SK-N-SH treated with all-trans-retinoic acid at 6 μM for 48 hours (cell line): ENCODE data around the gene MDGA2.
"Not testable (repeated sequence)": the region's sequence is repeated elsewhere in the genome, so short reads cannot be mapped to it uniquely, and the experiment has no call there.

ENCODE experiments used
- ATAC-seq: fragments of 200-7000 bp; cut with Tn5 transposase; 3 replicates; pipeline ENCODE4 v1.9.1; 2020; ENCODE audit warnings: mild to moderate bottlenecking, moderate library complexity
- ARNTL ChIP-seq: fragments of 450-650 bp; formaldehyde crosslinking; IDR thresholded peaks from 2 replicates; pipeline ENCODE4 v1.5.0; 2020; ENCODE audit warnings: low read depth, mild to moderate bottlenecking, moderate library complexity, borderline replicate concordance
- BACH2 ChIP-seq: fragments of 250-450 bp; sonication (Bioruptor Pico); IDR thresholded peaks from 2 replicates; pipeline ENCODE4 v1.9.0; 2021; ENCODE audit warnings: mild to moderate bottlenecking, borderline replicate concordance
- CSDC2 ChIP-seq: fragments of 250-450 bp; sonication (Bioruptor Pico); IDR thresholded peaks from 2 replicates; pipeline ENCODE4 v1.5.0; 2020; ENCODE audit warnings: mild to moderate bottlenecking, moderate library complexity
- ESRRG ChIP-seq: fragments of 250-450 bp; sonication (Bioruptor Pico); IDR thresholded peaks from 2 replicates; pipeline ENCODE4 v1.6.1; 2021; ENCODE audit warnings: mild to moderate bottlenecking
- GLIS3 ChIP-seq: fragments of 250-450 bp; sonication (Bioruptor Pico); IDR thresholded peaks from 2 replicates; pipeline ENCODE4 v1.5.0; 2020; ENCODE audit warnings: mild to moderate bottlenecking, moderate library complexity
- ISL1 ChIP-seq: fragments of 250-450 bp; sonication (Bioruptor Pico); IDR thresholded peaks from 2 replicates; pipeline ENCODE4 v2.1.2; 2022; ENCODE audit warnings: mild to moderate bottlenecking, moderate library complexity
- OSR1 ChIP-seq: fragments of 250-450 bp; sonication (Bioruptor Pico); IDR thresholded peaks from 2 replicates; pipeline ENCODE4 v1.8.0; 2022; ENCODE audit warnings: moderate library complexity, mild to moderate bottlenecking, inconsistent platforms
- PPARA ChIP-seq: fragments of 250-450 bp; sonication (Bioruptor Pico); IDR thresholded peaks from 2 replicates; pipeline ENCODE4 v1.5.0; 2020; ENCODE audit warnings: mild to moderate bottlenecking, borderline replicate concordance
- RARB ChIP-seq: fragments of 250-450 bp; sonication (Bioruptor Pico); IDR thresholded peaks from 2 replicates; pipeline ENCODE4 v1.8.0; 2021; ENCODE audit warnings: mild to moderate bottlenecking, moderate library complexity
- SNAI2 ChIP-seq: fragments of 250-450 bp; sonication (Bioruptor Pico); IDR thresholded peaks from 2 replicates; pipeline ENCODE4 v1.5.0; 2020; ENCODE audit warnings: mild to moderate bottlenecking, moderate library complexity
- TCF4 ChIP-seq: fragments of 250-450 bp; sonication (Bioruptor Pico); IDR thresholded peaks from 2 replicates; pipeline ENCODE4 v1.8.0; 2021; ENCODE audit warnings: mild to moderate bottlenecking, moderate library complexity, borderline replicate concordance
- TOX ChIP-seq: fragments of 250-450 bp; sonication (Bioruptor Pico); IDR thresholded peaks from 2 replicates; pipeline ENCODE4 v1.8.0; 2021; ENCODE audit warnings: mild to moderate bottlenecking, moderate library complexity, borderline replicate concordance
- ZC3H10 ChIP-seq: fragments of 250-450 bp; sonication (Bioruptor Pico); IDR thresholded peaks from 2 replicates; pipeline ENCODE4 v1.5.1; 2021; ENCODE audit warnings: mild to moderate bottlenecking, moderate library complexity
- ZFP3 ChIP-seq: fragments of 250-450 bp; sonication (Bioruptor Pico); IDR thresholded peaks from 2 replicates; pipeline ENCODE4 v1.5.0; 2020; ENCODE audit warnings: mild to moderate bottlenecking, moderate library complexity
- ZNF565 ChIP-seq: fragments of 450-650 bp; formaldehyde crosslinking; conservative IDR thresholded peaks from 2 replicates; pipeline ENCODE4 v1.5.0; 2020; ENCODE audit warnings: low read depth, mild to moderate bottlenecking, moderate library complexity
- ZNF70 ChIP-seq: fragments of 450-650 bp; formaldehyde crosslinking; IDR thresholded peaks from 2 replicates; pipeline ENCODE4 v1.5.0; 2020; ENCODE audit warnings: mild to moderate bottlenecking, moderate library complexity
- ZNF8 ChIP-seq: fragments of 450-650 bp; formaldehyde crosslinking; IDR thresholded peaks from 2 replicates; pipeline ENCODE4 v1.5.0; 2020; ENCODE audit warnings: mild to moderate bottlenecking, moderate library complexity
- TF ChIP-seq, protein P1 (sequence below): fragments of 250-450 bp; sonication (Bioruptor Pico); IDR thresholded peaks from 2 replicates; pipeline ENCODE4 v1.5.1; 2020; ENCODE audit warnings: low read depth, mild to moderate bottlenecking, moderate library complexity
- TF ChIP-seq, protein P2 (sequence below): fragments of 250-450 bp; sonication (Bioruptor Pico); IDR thresholded peaks from 2 replicates; pipeline ENCODE4 v1.8.0; 2021; ENCODE audit warnings: low read depth, mild to moderate bottlenecking, moderate library complexity, borderline replicate concordance
- TF ChIP-seq, protein P3 (sequence below): fragments of 250-450 bp; sonication (Bioruptor Pico); IDR thresholded peaks from 2 replicates; pipeline ENCODE4 v1.5.1; 2021; ENCODE audit warnings: mild to moderate bottlenecking, moderate library complexity
- TF ChIP-seq, protein P4 (sequence below): fragments of 250-450 bp; sonication (Bioruptor Pico); IDR thresholded peaks from 2 replicates; pipeline ENCODE4 v1.5.0; 2020; ENCODE audit warnings: mild to moderate bottlenecking, moderate library complexity

Gene MDGA2

DNA sequence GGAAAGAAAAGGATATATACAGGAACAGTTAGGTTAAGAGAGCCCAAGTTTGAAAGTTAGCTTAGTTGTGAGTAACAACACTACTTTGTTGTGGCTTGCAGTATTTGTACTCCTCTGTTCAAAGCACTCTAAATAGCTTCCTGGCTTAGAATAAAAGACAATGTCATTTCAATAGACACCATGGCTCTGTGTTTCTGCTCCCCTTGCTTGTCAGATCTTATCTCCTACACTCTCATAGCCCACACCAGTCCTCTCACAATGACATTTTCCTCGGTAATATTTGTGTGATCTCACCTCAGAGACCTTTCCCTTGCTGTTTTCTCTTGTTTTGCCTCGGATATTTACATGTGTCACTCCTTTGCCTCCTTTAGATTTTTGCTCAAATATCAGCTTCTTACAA lies 418.4 kb downstream of the MDGA2 start (continued):
- TF ChIP-seq, protein P1, sequence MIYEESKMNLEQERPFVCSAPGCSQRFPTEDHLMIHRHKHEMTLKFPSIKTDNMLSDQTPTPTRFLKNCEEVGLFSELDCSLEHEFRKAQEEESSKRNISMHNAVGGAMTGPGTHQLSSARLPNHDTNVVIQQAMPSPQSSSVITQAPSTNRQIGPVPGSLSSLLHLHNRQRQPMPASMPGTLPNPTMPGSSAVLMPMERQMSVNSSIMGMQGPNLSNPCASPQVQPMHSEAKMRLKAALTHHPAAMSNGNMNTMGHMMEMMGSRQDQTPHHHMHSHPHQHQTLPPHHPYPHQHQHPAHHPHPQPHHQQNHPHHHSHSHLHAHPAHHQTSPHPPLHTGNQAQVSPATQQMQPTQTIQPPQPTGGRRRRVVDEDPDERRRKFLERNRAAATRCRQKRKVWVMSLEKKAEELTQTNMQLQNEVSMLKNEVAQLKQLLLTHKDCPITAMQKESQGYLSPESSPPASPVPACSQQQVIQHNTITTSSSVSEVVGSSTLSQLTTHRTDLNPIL (CRISPR knock-in tag), result no peak
- TF ChIP-seq PPARA (CRISPR knock-in tag), result no peak
- no peak for TF ChIP-seq ZFP3
- TF ChIP-seq OSR1, result no peak
- no peak for TF ChIP-seq CSDC2 (CRISPR knock-in tag)
- TF ChIP-seq ZNF565, result no peak
- TF ChIP-seq TOX (CRISPR knock-in tag), result no peak

DNA sequence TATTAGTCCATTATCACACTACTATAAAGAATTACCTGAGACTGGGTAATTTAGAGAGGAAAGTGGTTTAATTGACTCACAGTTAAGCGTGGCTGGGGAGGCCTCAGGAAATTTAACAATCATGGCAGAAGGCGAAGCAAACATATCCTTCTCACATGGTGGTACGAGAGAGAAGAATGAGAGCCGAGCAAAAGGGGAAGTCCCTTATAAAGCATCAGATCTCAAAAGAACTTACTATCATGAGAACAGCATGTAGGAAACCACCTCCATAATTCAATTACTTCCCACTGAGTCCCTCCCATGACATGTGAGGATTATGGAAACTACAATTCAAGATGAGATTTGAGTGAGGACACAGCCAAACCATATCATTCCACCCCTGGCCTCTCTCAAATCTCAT lies 422.6 kb downstream of the MDGA2 start:
- TF ChIP-seq, protein P2, sequence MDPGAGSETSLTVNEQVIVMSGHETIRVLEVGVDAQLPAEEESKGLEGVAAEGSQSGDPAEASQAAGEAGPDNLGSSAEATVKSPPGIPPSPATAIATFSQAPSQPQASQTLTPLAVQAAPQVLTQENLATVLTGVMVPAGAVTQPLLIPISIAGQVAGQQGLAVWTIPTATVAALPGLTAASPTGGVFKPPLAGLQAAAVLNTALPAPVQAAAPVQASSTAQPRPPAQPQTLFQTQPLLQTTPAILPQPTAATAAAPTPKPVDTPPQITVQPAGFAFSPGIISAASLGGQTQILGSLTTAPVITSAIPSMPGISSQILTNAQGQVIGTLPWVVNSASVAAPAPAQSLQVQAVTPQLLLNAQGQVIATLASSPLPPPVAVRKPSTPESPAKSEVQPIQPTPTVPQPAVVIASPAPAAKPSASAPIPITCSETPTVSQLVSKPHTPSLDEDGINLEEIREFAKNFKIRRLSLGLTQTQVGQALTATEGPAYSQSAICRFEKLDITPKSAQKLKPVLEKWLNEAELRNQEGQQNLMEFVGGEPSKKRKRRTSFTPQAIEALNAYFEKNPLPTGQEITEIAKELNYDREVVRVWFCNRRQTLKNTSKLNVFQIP, result no peak
- TF ChIP-seq ZNF8 (CRISPR knock-in tag), result no peak
- TF ChIP-seq TOX (CRISPR knock-in tag), result no peak
- TF ChIP-seq, protein P1 (CRISPR knock-in tag), result no peak
- TF ChIP-seq, protein P3, sequence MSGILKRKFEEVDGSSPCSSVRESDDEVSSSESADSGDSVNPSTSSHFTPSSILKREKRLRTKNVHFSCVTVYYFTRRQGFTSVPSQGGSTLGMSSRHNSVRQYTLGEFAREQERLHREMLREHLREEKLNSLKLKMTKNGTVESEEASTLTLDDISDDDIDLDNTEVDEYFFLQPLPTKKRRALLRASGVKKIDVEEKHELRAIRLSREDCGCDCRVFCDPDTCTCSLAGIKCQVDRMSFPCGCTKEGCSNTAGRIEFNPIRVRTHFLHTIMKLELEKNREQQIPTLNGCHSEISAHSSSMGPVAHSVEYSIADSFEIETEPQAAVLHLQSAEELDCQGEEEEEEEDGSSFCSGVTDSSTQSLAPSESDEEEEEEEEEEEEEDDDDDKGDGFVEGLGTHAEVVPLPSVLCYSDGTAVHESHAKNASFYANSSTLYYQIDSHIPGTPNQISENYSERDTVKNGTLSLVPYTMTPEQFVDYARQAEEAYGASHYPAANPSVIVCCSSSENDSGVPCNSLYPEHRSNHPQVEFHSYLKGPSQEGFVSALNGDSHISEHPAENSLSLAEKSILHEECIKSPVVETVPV, result no peak
- TF ChIP-seq ZNF565, result no peak
- no peak for TF ChIP-seq ZNF70
- no peak for TF ChIP-seq GLIS3
- TF ChIP-seq PPARA (CRISPR knock-in tag), result no peak
- TF ChIP-seq SNAI2 (CRISPR knock-in tag), result no peak
- TF ChIP-seq ISL1 (CRISPR knock-in tag), result no peak
- TF ChIP-seq, all 23 proteins: peak for 0
- ATAC-seq, result no peak

DNA sequence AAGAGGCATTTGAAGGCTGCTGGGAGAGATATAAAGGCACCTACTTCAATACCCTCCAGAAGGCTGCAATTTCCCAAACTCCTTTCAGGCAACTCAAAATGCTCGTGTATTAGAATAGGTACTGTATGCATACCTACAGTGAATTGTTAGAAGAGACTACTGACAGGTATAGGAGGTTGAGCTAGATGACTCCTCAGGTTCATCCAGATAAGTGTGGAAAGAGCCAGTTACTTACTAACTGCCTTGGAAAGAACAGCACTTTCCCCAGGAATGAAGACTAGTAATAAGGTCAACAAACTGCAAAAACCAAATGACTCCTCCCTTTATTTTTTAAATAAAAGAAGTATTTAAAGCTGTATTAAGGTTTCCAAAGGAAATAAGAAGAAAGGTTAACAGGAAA lies 429.0 kb downstream of the MDGA2 start:
- TF ChIP-seq TCF4 (no peak), PPARA (CRISPR knock-in tag) (no peak)
- TF ChIP-seq, all 23 proteins: peak for 0
- no peak for ATAC-seq

DNA sequence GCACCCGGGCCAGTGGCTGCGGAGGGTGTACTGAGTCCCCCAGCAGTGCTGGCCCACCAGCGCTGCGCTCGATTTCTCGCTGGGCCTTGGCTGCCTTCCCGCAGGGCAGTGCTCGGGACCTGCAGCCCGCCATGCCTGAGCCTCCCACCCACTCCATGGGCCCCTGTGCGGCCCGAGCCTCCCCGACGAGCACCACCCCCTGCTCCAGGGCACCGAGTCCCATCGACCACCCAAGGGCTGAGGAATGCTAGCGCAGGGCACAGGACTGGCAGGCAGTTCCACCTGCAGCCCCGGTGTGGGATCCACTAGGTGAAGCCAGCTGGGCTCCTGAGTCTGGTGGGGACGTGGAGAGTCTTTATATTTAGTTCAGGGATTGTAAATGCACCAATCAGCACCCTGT lies 432.8 kb downstream of the MDGA2 start:
- ATAC-seq, result not testable (repeated sequence)

DNA sequence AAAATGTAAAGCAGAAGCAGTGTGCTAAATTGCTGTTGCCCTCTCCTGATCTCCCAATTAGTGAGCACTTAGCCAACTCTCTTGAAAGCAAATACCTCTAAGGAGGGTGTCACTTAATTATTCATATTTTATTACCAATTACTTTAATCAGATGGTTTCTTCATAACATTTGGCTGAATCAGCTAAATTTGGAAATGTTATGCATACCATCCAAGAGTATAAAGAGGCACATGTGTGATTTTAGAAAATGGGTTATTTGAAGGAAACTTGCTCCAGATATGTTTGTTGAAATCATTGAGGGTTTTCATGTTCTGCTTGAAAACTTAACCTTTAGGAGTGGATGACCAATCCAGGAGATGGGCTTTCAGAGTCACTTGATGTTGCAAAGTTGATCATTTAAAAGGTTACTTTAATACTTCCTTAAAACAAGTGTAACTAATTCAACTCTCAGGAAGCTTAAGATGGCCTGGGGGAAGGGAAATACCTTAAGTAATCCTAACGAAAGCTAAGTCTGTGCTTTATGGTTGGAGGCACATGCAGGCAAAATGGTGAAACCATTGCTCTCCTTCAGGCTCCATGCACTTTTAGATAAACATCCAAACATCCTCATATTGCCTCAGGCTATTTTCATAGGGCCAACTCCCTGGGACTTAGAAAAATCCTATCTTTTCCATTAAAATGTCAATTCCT lies 434.5 kb downstream of the MDGA2 start:
- no peak for ATAC-seq
- TF ChIP-seq SNAI2 (CRISPR knock-in tag) (no peak), OSR1 (no peak), RARB (CRISPR knock-in tag) (no peak), ISL1 (CRISPR knock-in tag) (no peak), TOX (CRISPR knock-in tag) (no peak), GLIS3 (no peak), ARNTL (no peak), ZNF8 (CRISPR knock-in tag) (no peak), TCF4 (no peak), ZC3H10 (CRISPR knock-in tag) (no peak), CSDC2 (CRISPR knock-in tag) (no peak), ZFP3 (no peak), ZNF70 (no peak), BACH2 (CRISPR knock-in tag) (no peak), ESRRG (CRISPR knock-in tag) (no peak)
- TF ChIP-seq, protein P1 (CRISPR knock-in tag), result no peak
- TF ChIP-seq, protein P3, result no peak
- TF ChIP-seq, protein P4, sequence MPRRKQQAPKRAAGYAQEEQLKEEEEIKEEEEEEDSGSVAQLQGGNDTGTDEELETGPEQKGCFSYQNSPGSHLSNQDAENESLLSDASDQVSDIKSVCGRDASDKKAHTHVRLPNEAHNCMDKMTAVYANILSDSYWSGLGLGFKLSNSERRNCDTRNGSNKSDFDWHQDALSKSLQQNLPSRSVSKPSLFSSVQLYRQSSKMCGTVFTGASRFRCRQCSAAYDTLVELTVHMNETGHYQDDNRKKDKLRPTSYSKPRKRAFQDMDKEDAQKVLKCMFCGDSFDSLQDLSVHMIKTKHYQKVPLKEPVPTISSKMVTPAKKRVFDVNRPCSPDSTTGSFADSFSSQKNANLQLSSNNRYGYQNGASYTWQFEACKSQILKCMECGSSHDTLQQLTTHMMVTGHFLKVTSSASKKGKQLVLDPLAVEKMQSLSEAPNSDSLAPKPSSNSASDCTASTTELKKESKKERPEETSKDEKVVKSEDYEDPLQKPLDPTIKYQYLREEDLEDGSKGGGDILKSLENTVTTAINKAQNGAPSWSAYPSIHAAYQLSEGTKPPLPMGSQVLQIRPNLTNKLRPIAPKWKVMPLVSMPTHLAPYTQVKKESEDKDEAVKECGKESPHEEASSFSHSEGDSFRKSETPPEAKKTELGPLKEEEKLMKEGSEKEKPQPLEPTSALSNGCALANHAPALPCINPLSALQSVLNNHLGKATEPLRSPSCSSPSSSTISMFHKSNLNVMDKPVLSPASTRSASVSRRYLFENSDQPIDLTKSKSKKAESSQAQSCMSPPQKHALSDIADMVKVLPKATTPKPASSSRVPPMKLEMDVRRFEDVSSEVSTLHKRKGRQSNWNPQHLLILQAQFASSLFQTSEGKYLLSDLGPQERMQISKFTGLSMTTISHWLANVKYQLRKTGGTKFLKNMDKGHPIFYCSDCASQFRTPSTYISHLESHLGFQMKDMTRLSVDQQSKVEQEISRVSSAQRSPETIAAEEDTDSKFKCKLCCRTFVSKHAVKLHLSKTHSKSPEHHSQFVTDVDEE (CRISPR knock-in tag), result no peak
